ENCODE data around the gene FAM53A.

Gene FAM53A

DNA sequence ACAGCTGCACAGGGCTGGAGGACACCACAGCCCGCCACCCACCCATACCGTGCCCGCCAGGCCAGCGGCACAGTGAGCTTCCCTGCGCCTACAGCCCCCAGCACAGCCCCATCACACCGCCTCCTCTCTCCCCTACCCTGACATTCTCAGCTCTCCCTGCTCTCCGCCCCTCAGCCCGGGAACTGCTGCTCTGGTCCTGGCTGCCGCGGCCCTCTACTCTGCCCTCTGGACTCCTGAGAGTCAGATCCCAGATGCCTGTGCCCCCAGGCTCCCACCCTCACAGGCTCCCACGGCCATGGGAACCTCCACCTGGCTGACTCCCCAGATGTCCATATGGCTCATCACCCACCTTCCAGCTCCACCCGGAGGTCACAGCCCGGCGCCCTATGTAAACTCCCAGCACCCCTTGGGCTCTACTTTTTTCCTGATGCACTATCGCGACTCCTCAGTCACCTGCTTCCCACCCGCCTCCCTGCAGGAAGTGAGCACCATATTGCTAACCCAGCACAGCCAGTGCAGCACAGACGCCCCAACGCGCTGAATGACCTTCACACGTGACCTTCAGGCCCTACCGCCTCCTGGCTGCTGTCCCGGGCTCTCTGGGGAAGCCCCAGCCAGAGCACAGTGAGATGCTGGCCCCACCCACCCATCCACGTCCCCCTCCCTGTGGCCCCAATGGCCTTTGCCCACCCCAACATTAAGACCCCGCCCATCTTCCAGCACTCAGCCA, 23.0 kb downstream of the FAM53A start:
- no peak for DNase-seq (ENCODE audit: low read depth in 2 of 3, low spot score in 2 of 3)

DNA sequence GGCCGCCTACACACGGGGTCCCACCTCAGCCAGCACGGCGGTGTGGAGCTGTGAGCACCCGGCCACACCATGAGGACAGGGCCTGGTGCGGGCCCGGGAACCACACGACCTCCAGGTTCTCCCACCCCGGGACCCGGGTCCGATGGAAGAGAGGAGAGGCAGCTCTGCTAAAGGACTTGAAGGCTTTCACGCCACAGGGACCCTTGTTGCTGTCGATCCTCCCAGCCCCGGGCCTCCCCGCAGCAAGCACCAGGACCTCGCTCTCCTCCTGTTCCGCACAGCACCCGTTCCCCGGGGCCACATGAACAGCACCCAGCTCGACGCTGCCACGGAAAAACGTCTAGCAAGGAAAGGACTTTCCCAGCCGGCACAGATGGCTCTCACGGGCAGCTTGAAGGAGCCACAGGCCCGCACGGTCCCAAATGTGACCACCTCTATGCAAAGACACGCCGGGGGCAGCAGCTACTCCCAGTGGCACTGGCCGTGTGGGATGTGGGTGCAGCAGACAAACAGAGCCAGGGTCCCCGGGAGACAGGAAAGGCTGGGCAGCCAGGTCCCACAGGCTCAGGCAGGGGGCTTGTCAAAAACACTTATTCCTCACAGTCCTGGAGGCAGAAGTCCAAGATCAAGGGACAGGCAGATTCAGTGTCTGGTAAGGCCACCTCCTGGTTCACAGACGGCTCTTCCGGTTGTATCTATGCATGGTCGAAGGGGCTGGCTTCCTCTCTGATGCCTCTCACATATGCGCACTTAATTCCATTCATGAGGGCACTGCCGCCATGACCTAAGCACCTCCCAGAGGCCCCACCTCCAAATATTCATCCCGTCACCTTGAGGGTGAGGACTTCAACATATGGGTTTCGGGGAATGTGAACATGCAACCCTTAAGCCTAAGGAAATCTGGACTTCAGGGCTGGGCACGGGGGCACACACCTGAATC, 24.7 kb downstream of the FAM53A start:
- DNase-seq (ENCODE audit: low read depth in 2 of 3, low spot score in 2 of 3): no peak

DNA sequence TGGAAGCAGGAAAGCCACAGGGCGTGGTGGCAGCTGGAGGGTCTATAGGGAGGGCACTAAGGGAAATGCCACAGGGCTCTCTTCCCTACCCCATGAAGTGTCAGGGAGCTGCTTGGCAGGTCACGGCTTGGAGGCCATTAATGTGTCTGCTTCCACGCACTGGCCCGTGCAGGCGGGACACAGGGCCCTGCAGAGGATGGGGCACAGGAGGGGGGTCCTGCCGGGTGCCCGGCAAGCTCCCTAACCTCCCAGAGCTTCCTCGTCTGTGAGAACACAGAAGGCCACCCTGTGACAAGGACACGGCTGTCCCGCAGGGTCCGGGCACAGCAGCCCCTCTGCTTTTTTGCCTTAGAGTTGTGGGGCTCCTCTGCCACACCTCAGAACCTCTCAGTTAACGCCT, 25.5 kb downstream of the FAM53A start:
- no peak for DNase-seq (ENCODE audit: low read depth in 2 of 3, low spot score in 2 of 3)

DNA sequence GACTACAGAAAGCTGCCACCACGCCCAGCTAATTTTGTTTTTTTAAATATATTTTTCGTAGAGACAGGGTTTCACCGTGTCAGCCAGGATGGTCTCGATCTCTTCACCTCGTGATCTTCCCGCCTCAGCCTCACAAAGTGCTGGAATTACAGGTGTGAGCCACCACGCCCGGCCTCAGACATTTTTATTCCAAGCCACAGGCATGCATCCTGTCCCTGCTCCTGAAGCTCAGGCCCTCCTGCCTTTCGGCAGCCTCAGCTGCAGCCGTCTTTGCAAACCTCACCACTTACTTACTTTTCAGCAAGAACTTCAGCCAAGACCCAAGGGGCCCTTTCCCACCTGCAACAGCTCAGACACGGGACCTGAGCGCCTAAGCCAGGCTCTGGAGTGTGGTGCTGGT, 26.0 kb downstream of the FAM53A start:
- DNase-seq (ENCODE audit: low read depth in 2 of 3, low spot score in 2 of 3): no peak

DNA sequence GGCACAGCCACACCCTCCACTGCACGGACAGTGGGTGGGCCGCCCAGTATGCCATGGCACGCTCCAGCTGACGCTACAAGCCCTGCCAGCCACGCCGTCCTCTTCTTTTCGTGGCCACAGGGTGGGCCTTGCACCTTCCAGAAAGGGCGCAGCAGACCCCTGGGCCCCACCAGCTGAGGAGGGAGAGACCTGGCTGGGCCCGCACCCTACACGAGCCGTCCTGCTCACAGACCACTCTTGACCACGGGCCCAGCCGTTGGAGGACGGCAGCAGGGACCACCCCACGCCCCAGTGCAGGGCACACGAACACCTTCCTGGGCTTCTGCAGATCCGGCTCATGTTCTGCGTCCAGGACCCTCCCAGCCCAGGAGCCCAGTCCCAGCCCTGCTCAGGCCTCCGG, 27.1 kb downstream of the FAM53A start:
- DNase-seq (ENCODE audit: low read depth in 2 of 3, low spot score in 2 of 3): no peak

DNA sequence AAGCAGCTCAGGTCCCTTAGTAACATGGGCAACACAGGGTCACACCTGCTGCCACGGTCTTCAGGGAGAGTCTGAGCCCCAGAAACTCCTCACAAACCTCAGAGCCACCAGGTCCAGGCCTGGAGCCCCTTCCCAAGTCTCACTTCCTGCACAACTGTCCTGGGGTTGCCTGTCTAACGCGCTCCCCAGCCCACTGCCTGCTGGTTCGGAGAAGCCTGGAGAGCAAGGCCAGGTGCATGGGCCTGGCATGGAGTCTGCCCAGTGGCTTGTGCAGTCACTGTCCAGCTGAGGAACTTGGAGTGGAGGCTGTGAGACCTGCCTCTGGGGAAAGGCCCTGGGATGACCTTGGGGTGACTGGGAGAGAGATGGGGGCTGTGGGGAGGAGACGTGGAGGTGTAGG, 28.0 kb downstream of the FAM53A start:
- no peak for DNase-seq (ENCODE audit: low read depth in 2 of 3, low spot score in 2 of 3)

DNA sequence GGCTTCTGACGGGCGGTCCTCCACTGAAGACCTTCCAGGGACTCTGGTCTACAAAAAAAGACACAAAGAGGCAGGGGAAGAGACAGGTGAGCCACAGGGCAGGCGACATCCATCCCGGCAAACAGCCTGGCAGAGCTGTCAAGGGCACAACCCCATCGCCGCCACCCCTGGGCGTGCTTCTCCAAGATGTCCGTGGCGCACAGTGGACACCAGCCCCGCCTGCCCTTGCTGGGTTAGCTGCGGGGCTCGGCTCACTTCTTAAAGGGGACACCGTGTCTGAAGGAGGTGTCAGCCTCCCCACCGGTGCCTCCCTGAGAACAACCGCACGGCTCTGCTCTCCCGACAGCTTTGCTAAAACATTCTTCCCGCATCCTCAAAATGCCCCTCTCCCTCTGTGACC, 28.4 kb downstream of the FAM53A start:
- DNase-seq (ENCODE audit: low read depth in 2 of 3, low spot score in 2 of 3): no peak

DNA sequence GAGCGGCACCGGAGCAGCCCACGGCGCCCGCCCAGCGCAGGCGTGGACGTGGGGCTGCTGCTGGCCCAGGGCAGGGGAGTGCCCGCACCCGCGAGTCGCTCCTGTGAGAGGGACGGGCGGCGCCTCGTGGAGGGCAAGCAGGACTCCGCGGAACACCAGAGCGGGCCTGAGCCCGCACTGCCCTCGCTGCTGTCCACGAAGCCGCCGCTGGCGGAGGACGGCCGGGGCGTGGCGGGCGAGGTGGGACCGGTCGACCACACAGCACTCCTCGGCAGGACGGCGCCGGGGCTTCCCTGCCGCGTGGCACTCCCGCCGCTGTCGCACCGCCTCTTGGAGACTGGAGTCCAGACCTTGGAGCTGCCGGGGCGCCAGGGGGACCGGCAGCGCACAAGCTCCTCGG, 29.0 kb downstream of the FAM53A start:
- no peak for DNase-seq (ENCODE audit: low read depth in 2 of 3, low spot score in 2 of 3)

DNA sequence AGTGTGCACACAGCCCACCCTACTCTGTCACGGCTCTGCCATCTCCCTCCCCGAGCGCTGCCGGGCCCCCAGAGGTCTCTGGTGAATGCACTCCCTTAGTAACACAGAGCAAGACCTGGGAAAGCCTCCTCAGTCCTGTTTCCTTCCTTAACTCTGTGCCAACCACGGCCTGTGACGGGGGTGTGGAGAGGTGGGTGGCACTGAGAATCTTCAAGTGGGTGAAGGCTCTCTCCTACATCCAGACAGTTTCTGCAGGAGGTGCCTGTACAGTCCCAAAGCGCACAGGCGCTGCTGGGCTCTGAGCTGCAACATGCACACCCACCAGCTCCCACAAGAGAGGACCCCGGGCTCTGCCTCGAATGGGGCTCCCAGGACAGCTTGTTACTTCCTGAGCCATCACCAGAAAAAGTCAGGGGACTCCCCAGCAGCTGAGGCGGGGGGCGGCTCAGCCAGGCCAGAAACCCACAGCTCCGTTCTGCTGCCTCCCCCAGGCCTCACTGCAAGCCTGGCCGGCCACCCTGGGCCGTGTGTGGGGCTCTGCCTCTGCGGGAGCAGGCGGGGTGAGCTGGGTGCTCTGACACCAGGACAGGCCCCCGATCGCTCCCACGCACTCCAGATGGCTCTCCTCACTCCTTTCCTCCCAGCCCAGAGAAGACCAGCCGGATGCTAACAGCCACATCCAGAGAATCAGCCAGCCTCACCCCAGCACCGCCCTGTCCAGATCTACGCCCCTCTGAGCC, 29.7 kb downstream of the FAM53A start:
- no peak for DNase-seq (ENCODE audit: low read depth in 2 of 3, low spot score in 2 of 3)

DNA sequence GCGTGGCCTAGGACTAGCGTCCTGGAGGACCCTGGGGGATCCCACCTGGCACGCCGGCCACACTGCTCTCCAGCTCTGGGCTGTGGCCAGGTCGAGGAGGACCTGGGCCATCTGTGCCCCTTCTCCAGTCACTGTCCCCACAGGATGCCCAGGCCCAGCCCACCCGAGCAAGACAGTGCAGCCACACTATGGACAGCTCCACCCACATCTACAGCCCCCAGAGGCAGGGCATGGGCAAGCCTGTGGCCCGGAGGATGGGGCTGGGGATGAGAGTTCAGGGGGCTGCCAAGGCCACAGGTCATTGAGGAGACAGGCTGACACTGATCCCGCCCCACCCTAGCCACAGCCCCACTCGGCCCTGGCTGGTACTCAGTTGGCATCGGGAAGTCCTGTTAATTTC, 30.3 kb downstream of the FAM53A start:
- DNase-seq (ENCODE audit: low read depth in 2 of 3, low spot score in 2 of 3): no peak

DNA sequence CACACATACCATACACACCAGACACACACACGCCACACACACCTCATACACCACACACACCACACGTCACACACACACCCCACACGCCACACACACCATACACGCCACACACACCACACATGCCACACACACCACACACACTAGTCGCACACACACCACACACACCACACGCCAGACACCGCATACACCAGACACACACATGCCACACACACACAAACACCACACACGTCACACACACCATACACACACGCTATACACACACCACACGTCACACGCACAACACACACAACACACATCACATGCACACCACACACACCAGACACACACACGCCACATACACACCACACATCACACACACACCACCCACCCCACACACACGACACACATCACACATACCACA, 32.0 kb downstream of the FAM53A start:
- DNase-seq (ENCODE audit: low read depth in 2 of 3, low spot score in 2 of 3): no peak

DNA sequence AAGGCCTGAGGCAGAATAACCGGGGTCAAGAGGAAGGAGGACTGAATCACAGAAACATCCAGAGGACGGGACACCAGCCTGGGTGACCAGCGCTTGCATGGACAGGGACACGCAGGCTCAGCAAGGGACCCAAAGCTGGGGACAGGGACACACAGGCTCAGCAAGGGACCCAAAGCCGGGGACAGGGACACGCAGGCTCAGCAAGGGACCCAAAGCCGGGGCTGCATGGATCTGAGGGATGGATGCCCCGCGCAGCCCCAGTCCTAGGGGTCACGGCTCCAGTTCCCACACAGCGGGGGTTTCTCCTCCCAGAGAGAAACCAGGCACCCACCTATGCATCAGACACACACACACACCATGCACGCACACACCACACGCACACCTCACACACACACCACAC, 32.5 kb downstream of the FAM53A start:
- DNase-seq (ENCODE audit: low read depth in 2 of 3, low spot score in 2 of 3): no peak

DNA sequence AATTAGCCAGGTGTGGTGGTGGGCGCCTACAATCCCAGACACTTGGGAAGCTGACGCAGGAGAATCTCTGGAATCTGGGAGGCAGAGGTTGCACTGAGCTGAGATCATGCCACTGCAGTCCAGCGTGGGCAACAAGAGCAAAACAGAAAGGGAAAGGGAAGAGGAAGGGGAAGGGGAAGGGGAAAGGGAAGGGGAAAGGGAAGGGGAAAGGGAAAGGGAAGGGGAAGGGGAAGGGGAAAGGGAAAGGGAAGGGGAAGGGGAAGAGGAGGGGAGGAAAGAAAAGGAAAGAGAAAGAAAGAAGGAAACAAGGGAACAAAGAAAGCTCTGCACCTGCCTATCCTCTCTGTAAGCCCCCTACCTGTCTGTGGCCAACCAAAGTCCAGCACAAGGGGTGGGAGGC, 35.2 kb downstream of the FAM53A start:
- DNase-seq (ENCODE audit: low read depth in 2 of 3, low spot score in 2 of 3): no peak

DNA sequence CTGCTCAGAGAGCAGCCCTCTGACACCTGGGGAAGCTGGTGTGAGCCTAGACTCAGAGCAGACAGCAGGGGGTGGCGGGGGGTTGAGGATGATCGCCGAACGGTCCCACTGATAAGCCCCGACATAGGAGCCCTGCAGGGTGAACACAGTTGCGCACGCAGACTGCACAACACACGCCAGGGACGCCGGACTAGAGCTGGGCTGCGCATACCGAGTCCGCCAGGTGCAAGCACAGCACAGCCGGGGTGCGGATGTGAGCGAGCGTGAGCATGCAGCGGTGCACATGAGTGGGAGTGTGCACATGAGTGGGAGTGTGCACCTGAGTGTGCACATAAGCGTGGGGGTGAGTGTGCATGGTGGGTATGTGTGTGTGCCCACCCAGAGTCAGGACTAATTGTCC, 36.7 kb downstream of the FAM53A start:
- no peak for DNase-seq (ENCODE audit: low read depth in 2 of 3, low spot score in 2 of 3)

DNA sequence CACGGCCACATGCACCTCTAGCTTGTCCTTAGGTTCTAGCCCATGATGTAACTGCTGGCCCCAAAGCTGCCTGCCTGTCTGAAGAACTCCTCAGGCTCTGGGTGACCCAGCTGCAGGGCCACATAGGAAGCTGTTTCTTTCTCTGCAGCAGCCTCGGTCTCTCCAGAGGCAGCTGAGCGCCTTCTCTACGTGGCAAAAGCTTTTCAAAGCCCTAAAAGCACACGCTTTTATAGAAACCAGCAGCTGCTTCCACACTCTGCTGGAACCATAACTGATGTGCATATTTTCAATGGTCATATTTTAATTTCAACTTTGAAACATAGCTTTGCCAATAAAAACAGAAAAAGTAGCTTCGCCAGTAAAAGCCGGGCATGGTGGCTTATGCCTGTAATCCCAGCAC, 37.4 kb downstream of the FAM53A start:
- DNase-seq (ENCODE audit: low read depth in 2 of 3, low spot score in 2 of 3): no peak

DNA sequence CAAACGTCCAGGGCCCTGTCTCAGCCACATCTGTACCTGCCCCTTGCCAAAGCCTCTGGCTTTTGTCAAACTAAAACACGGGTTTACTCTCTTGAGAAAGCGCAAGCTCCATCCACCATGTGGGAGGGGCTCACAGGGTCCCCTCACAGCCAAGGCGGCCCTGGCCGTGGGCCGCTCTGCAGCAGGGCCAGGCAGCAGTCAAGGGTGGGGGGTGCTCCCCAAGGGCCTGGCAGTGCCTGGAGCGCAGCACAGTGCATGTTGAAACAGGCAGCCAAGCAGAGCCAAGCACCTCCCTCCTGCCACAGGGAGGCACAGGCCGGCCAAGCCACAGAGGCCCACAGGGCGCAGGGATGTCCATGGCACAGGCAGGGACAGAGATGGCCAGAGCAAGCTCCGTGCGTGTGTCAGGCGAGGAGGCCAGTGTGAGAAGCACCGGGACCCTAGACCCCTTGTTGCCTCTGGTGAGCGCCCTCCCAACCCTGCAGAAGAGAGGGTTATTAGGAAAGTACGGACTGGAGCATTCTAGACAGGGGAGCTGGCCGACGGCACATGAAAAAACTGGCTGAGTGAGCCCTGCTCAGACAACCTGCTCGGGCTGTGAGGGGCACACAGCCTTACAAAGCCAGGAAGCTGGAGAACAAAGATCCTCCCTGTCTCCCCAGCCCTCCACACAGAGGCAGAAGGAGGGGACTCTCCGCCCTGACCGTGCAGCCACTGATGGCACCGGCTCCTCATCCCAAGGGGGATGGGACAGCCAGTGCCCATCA, 39.0 kb downstream of the FAM53A start:
- no peak for DNase-seq (ENCODE audit: low read depth in 2 of 3, low spot score in 2 of 3)

DNA sequence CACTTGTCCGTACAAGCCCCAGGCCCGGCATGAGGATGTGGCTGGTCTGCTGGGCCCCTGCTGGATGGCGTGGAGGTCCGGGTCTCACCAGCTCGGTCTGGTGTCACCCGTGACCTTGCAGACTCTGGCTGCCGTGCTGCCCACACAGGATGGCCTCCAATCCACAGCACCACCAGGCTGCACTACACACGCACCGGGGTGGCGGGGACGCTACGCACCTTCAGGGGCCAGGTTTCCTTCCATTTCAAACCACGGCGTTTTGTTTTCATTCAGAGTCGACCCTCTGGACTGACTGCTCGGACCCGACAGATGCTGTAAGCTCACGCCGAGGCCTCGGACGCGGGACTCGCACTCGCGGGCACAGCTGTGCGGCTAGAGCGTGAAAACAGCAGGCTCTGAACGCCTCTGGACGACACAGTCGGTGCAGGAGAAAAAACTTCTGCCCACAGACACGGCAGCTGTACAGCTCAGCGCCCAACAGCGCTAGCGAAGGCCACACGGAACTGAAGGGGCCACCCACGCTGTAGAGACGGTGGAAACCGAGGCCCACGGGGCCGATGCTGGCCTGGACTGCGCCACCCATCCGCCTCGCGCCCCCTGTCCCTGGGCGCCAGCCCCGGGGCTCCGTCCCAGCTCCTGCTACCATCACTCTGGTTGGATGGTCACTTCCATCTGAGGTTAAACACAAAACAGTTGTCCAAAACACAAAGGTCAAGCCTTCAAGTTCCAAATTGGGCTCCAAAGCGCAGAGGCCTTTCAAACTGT, 40.0 kb downstream of the FAM53A start:
- no peak for DNase-seq (ENCODE audit: low read depth in 2 of 3, low spot score in 2 of 3)

DNA sequence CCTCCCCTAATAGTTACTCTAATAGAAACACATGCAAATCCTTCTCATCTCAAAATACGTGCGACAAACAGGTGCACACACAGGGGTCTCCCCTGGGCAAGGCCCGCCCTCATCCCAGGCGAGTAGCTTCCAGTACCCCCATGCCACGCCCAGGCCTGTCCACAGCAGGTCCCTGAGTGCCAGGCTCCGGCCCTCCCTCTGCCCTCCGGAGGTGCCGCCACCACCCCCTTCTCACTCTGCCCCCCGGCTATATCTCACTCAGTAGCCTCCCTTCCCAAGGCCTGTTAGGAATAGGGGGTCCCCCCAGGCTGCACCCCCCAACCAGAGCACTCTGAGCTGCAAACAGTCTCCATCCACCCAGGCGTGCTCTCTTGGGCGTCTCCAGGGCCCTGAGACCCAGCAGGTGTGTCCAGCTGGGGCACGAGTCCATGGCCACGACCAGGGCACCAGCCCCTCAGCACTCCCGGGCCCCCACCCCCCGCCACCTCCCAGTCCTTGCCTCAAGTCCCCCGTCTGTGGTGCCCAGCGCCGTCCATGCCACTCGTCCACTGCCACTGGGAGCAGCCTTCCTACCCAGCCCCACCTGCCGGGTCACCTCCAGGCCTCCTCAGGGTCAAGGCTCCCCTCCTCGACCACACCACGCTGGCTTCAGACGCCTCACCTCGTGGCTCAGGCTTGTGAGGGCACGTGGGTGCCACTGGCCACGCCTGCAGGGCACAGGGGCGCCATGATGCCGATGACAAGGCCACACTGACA, 41.7 kb downstream of the FAM53A start:
- DNase-seq (ENCODE audit: low read depth in 2 of 3, low spot score in 2 of 3): no peak

DNA sequence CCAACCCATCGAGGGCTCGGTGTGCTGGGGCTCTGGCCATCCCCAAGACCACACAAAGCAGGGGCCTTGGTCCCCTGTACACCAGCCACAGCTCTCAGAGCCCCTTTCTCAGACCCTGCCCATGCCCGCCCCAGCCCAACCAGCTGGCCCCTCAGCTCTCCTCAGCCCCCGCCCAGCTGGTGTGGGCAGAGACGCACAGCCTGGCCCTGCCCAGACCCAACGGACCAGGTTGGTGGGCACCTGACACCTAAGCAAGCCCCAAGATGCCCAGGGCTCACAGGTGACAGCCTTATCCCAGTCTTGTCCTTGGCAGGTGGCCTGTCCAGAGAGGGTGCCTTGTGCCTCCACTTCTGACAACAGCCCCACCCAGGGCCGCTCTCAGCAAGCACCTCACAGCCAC, 42.4 kb downstream of the FAM53A start:
- no peak for DNase-seq (ENCODE audit: low read depth in 2 of 3, low spot score in 2 of 3)

Measured in activated CD8-positive, alpha-beta memory T cell treated with anti-CD3 and anti-CD28 coated beads for 48 hours (primary cell).